ENCODE measurements around the gene NUTM1. TPM values are rescaled to one million over a fixed set of nuclear protein-coding genes. Genes with fewer than 3 reads are reported as not detected.
A peak's percentile ranks its signal among the peaks of the same experiment; 100 is the strongest.
"Not testable (repeated sequence)": the region's sequence is repeated elsewhere in the genome, so short reads cannot be mapped to it uniquely, and the experiment has no call there.

NUTM1 gene
- polyA plus RNA-seq, 5 donors: 0.03 to 0.07 TPM; not detected in 3

- DNase-seq: no peak
These were observed 6.7 kb upstream of the NUTM1 start for GRCh38 chr15:34336231-34336990.

GRCh38 chr15:34336991-34337556, 6.0 kb upstream of the NUTM1 start:
- no peak for DNase-seq

GRCh38 chr15:34337557-34338306, 5.4 kb upstream of the NUTM1 start, which contains the start of gene SLC12A6:
TSS of gene SLC12A6 (minus strand) at chr15:34337781. CDS start at chr15:34336680, 1,101 bp downstream.
- peak; percentile 83 for DNase-seq

GRCh38 chr15:34338347-34338746, 4.8 kb upstream of the NUTM1 start:
- no peak for DNase-seq

GRCh38 chr15:34339946-34340345, 3.2 kb upstream of the NUTM1 start:
- no peak for DNase-seq

GRCh38 chr15:34341381-34342212, 1.5 kb upstream of the NUTM1 start:
- no peak for DNase-seq

GRCh38 chr15:34342213-34342736, 840 bp upstream of the NUTM1 start:
- not testable (repeated sequence) for DNase-seq

GRCh38 chr15:34347951-34348638, 5.0 kb downstream of the NUTM1 start:
- no peak for DNase-seq

GRCh38 chr15:34348735-34349300, 5.7 kb downstream of the NUTM1 start:
- no peak for DNase-seq

- DNase-seq: no peak
These were observed 6.7 kb downstream of the NUTM1 start for GRCh38 chr15:34349769-34350168.

- DNase-seq: not testable (repeated sequence)
These were observed 9.9 kb downstream of the NUTM1 start for GRCh38 chr15:34352996-34353395.

- no peak for DNase-seq
These were observed 10.5 kb downstream of the NUTM1 start for GRCh38 chr15:34353627-34354026.

- no peak for DNase-seq
These were observed 11.2 kb downstream of the NUTM1 start for GRCh38 chr15:34354286-34354685.

- DNase-seq: no peak
These were observed 12.1 kb downstream of the NUTM1 start for GRCh38 chr15:34355241-34355640.

GRCh38 chr15:34357653-34358052, 14.5 kb downstream of the NUTM1 start:
- no peak for DNase-seq

- no peak for DNase-seq
These were observed 15.3 kb downstream of the NUTM1 start for GRCh38 chr15:34358367-34358766.

GRCh38 chr15:34358948-34359347, 15.8 kb downstream of the NUTM1 start:
- DNase-seq: no peak

- no peak for DNase-seq
These were observed 16.3 kb downstream of the NUTM1 start for GRCh38 chr15:34359416-34359815.

GRCh38 chr15:34360298-34360697, 17.2 kb downstream of the NUTM1 start:
- DNase-seq: no peak

- no peak for DNase-seq
These were observed 18.2 kb downstream of the NUTM1 start for GRCh38 chr15:34361278-34361677.
